GM21825 (cell line): Measurements from ENCODE around the gene TTYH3.
"Not testable (repeated sequence)": the region's sequence is repeated elsewhere in the genome, so short reads cannot be mapped to it uniquely, and the experiment has no call there.

Source experiments
- ATAC-seq: cut with Tn5 transposase; IDR thresholded peaks from one replicate; pipeline ENCODE4 v1.9.1; 2021; ENCODE audit warnings: mild to moderate bottlenecking, moderate library complexity; ENCODE audit not compliant: unreplicated experiment

The TTYH3 gene, protein sequence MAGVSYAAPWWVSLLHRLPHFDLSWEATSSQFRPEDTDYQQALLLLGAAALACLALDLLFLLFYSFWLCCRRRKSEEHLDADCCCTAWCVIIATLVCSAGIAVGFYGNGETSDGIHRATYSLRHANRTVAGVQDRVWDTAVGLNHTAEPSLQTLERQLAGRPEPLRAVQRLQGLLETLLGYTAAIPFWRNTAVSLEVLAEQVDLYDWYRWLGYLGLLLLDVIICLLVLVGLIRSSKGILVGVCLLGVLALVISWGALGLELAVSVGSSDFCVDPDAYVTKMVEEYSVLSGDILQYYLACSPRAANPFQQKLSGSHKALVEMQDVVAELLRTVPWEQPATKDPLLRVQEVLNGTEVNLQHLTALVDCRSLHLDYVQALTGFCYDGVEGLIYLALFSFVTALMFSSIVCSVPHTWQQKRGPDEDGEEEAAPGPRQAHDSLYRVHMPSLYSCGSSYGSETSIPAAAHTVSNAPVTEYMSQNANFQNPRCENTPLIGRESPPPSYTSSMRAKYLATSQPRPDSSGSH

DNA sequence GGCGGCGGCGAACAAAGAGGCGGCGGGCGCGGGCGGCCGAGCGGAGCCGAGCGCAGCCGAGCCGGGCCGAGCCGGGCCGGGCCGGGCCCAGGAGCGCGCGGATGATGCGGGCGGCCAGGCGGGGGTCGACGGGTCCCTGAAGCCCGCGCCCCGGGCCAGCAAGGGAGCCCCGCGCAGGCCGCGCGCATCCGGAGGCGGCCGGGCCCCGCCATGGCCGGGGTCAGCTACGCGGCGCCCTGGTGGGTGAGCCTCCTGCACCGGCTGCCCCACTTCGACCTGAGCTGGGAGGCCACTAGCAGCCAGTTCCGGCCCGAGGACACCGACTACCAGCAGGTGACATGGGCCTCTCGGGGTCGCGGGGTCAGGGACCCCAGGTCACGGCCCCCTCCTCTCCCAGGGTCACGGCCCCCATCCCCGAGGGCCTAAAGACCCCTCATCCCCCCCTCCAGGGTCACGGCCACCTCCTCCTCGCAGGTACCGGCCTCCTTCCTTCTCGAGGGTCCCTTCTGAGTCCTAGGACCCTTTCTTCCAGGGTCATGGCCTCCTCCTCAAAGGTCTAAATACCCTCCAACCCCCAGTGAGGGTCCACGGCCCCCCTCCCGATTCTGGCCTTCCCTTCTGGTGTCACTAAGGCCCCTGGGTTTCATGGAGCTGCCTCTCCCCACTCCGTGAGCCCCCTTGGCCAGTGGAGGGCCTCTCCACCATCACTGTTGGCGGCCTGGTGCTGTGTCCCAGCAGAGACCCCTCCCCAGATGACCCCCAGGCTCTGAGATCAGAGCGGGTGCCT lies at the start of gene TTYH3:
TTYH3 (plus strand) TSS at position 41 of the 787 bp plus-strand sequence; CDS start at position 211, 170 bp downstream.
- peak; percentile 31 for ATAC-seq

DNA sequence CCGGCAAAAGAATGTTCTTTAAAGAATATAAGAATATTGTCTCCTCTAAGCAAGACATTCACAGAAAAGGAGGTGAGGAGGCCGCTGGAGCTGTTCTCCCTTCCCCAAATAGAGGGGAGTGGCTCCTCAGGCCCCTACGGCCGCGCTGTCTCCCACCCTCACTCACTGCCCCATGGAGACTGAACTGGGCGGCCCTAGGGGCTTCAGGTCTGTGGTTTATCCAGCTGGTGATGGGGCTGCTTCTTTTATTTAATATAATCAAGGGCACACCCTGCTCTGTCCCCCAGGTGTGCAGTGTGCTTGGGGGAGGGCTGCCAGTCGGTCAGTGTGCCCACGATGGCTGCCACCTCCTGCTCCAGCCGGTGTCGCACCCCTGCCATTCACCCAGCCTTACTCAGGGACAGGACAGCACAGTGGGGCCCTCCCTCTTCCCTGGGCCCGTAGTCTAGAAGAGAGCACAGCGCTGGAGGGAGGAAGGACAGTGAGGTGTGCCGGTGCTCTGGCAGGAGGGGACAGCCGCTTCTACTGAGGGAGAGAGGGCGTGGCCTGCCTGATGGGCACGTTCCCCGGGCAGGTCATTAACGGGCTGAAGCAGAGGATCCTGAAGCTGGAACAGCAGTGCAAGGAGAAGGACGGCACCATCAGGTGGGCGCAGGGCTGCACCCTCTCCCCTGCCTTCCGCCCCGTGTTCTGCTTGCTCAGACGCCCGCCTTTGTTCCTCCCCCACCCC lies 49.6 kb upstream of the TTYH3 start:
- ATAC-seq = no peak

DNA sequence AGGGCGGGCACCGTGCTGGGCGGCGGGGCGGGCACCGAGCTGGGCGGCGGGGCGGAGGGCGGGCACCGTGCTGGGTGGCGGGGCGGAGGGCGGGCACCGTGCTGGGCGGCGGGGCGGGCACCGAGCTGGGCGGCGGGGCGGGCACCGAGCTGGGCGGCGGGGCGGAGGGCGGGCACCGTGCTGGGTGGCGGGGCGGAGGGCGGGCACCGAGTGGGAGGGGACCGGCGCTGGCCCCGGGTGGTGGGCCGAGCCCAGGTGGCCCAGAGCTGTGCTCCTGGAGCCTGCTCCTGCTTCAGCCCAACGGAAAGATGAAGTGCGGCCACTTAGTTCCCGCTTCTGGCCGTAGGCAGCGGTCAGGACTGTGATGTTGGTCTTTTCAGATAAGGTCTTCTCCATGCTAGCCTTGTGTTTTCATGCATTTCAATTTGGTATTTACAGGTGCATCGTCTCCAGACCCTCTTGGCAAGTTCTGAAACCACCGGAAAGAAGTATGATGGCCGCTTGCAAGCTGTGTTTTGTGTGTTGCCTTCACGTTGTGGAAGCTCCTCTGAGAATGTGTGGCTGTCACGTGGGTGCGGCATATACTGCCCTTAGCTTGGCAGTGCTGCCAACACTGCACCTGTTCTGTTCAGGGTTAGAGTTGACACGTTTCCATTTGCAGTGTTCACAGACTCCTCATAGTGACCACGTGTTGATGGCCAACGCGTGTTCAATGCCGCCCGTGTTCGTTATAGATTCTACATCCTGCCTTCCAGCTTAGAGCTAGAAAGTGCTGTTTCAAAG lies 47.8 kb upstream of the TTYH3 start:
- no peak for ATAC-seq

DNA sequence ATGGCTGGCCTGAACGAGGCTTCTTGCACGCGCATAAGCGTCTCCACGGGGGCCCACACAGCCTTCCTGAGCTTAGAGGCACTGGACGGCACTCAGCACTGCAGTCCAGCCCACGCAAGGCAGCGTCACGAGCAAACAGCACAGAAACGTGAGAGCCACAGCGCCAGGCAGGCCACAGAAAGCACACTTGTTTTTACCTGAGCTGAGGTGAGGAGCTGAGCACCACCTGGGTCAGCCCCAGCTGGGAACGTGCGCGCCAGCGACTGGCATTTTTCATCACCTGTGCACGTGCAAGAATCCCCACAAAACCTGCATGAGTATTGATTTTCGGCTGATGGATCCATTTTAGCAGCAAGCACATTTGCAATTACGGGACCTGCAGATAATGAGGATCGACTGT lies 46.3 kb upstream of the TTYH3 start:
- ATAC-seq = no peak

DNA sequence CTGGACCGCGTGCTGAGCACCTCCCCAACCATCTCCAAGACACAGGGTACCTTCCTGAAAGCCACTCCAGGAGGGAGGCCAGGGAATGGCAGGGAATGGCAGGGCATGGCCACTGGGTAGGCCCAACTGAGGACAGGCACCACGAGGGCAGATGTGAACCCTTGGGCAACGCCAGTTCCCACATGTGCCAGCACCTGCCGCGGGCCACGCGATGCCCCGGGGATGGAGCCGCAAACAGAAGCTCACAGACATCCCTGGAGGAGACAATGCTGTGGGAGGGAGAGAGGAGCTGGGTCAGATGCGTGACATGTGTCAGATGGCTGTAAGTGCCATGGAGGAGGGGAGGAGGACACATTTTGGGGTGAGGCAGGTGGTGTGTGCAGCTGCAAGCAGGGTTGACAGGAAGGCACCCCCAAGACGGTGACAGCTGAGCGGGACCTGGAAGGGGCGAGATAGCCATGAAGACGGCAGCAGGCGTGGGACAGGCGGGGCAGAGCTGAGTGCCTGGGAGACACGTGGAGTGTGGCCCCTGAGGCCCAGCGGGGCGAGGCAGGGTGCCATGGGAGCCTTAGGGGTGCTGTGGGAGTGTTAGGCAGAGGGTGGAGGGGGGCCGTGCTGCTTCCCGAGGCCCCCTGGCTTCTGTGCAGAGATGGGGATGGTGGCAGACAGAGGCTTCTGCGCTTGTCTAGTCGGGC lies 45.3 kb upstream of the TTYH3 start:
- ATAC-seq = no peak

DNA sequence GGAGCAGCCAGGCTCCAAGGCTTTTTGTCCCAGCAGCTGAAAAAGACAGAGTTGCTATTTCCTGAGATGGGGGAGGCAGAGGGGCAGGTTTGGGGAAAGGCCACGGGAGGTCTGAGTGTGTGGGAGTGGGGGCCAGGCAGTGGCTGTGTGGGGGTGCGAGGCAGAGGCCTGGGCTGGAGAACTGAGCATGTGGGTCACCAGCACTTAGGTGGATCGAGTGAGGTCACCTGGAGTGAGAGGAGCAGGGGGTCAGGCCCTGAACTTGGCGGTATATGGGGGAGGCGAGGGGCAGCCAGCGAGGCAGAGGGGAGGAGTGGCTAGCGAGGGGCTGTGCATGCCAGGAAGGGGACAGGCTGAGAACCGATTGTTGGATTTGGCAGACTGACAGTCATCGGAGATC lies 44.7 kb upstream of the TTYH3 start:
- no peak for ATAC-seq

DNA sequence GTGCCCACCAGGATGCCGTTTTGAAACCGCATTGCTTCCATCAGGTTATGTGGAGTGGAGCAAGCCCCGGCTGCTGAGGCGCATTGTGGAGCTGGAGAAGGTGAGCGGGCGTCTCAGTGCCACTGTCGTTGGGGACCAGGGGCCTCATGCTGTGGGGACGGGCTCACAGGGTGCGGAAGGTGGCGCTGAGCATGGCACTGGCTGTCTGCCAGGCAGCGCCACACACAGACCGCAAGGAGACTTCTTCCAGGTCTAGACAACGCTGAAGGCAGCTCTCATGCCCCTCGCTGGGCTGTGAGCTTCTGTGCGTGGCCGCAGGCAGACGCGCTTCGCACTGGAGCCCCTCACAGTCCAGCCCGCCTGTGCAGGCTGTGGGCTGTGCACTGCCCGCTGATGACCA lies 44.0 kb upstream of the TTYH3 start:
- ATAC-seq = no peak

DNA sequence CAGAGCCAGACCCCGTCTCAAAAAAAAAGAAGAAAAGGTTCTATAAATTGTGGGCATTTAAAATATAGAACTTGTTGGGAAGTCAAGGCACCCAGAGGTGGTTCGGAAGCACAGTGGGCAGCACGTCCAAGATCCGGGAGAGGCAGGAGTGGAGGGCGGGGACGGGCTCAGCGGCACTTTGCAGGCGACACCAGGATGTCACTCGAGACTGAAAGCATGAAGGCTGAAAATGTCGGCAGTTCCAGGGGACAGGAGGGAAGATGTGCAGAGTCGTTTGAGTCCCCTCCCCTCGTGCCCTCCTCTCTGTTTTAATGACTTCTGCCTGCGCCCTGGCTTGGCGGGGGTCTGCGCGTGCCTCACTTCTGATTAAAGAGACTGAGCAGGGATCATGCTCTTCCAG lies 42.4 kb upstream of the TTYH3 start:
- no peak for ATAC-seq

DNA sequence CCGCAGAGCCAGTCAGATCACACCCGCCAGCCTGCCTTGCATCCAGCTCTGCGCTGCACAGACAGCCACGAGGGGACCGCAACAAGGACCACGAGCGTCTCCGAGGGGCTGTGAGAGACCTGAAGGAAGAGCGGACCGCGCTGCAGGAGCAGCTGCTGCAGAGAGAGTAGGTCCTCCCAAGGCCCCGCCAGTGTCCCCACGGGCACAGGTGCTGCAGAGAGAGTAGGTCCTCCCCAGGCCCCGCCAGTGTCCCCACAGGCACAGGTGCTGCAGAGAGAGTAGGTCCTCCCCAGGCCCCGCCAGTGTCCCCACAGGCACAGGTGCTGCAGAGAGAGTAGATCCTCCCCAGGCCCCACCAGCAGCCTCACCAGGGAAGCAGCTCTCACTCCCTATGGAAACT lies 41.8 kb upstream of the TTYH3 start:
- not testable (repeated sequence) for ATAC-seq

DNA sequence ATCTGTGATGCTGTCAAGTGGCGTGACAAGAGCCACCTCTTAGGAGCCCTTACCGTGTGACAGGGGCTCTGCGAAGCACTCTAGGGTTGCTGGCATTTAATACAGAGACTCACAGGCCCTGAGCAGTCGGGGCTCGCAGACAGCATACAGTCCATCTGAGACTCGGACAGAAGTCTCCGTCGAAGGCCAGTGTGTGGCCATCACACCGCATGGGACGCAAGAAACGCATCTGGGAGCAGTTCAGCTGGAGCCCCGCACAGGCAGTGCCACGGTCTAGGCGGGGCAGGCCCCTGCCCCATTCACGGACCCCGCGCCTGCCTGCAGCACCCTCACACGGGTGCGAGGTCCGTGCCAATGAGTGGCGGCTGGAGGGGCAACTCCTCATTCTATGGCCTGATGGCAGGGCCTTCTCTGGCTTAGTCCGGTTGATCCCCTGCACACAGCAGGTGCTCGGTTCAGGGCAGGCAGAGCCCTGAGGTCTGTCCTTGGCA lies 39.4 kb upstream of the TTYH3 start:
- no peak for ATAC-seq

DNA sequence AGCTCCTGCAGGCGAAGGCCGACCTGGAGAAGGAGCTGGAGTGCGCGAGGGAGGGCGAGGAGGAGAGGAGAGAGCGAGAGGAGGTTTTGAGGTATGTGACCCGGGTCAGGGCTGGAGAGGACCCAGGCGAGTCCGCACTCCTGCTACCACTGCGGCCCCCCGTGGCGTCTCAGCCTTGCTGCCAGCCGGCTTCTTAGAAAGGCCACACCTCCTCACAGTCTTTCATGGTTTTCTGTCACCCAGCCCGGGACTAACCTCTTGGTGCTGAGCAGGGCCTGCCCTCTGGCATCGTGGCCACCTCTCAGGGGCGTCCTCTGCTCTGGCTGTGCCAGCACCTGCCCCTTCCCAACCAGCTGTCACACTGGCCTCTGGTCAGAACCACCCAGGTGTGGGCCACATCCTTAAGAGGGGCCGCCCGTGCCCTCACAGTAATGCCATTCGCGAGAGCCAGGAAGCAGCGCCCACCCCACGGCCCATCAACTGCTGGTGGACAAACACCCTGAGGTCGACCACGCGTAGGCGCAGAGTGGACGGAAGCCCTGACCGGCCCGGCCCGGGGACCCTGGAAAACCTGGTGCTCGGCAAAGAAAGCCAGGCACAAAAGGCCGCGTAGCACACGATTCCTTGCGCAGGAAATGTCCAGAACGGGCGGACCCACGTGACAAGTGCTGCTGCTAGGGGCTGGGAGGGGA lies 38.6 kb upstream of the TTYH3 start:
- no peak for ATAC-seq

DNA sequence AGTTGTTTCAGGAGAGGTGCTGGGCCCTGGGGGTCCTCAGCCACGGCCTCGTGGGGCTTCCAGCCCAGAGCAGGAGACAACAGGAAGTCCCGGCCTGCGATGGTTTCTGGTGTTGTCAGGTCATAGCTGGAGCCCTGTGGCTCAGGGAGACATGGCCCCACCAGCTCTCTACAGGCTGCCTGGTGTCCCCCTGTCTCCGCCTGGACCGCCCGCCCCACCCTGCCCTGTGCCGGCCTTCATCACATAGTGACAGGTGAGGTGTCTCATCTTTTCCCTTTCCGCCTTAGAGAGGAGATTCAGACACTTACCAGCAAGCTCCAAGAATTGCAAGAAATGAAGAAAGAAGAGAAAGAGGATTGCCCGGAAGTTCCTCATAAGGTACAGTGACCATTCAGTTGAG lies 37.2 kb upstream of the TTYH3 start:
- ATAC-seq = no peak

DNA sequence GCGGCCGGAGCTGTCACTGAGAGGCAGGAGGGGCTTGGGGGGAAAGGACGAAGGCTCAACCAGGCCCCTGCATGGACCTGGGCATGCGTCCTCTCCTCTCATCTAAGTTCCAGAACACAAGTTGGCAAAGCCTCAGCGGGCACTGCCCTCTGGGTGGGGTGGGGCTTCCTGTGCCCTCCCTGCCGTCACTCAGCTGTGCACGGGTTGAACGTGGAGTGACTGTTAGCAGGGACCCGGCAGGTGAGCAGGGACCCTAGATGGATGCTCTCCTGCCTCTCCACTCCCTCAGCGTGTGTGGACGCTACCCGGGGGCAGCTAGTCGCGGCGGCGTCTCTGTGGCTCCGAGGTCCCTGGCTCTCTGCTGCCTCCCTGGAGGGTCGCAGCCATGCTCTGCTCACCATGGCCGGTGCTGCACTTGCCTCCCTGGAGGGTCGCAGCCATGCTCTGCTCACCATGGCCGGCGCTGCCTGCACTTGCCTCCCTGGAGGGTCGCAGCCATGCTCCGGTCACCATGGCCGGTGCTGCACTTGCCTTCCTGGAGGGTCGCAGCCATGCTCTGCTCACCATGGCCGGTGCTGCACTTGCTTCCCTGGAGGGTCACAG lies 36.4 kb upstream of the TTYH3 start:
- no peak for ATAC-seq

DNA sequence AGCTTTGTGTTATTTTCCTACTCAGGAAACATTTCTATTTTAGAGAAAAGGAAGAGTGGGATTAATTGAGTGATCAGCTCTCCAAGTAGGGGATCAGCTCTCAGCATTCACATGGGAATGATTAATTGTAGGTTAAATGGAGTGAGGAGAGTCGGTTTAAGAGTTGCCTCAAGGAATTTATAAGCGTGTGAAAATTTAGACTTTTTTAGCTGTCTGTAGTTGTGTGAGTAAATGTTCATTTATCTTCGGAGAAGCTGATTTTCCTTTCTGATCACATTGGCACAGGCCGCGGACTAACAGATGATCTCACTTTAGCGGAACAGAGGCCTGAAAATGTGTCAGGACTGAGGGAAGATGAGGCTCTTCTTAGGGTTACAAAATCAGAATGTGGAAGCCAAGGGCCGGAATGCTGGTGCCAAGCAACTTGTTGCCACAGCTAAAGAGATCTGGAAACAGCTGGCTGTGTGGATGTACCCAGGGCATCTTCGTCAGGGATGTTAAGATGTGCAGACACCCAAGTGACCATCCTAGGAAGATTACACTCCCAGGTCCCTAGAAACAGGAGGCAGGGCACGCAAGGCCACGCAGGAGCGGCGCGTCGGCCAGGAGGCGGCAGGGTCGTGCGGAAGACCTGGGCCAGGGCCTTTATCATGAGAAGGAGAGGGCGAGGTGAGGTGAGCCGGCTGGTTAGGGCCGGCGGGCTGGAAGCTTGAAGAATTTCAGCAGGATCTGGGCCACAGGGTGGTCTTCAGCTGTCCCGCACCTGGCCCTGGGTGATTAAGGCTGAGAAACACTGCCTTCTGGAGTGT lies 35.1 kb upstream of the TTYH3 start:
- ATAC-seq = no peak

DNA sequence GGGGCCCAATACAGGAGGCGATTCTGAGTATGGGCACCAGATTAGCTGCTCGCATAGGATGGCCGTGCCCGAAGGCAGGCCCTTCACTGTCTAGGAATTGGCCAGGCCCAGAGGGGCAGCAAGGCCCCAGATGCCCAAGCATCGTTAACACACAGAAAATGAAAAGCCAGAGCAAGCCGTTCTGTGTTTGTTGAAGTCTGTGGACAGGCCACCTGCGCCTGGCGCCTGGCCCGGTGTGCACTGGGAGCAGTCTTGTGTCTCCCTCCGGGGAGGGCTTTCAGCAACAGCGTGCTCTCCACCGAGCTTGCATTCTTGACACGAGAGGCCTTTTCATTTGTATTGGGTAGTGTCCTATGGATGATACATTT lies 34.5 kb upstream of the TTYH3 start:
- ATAC-seq = no peak

DNA sequence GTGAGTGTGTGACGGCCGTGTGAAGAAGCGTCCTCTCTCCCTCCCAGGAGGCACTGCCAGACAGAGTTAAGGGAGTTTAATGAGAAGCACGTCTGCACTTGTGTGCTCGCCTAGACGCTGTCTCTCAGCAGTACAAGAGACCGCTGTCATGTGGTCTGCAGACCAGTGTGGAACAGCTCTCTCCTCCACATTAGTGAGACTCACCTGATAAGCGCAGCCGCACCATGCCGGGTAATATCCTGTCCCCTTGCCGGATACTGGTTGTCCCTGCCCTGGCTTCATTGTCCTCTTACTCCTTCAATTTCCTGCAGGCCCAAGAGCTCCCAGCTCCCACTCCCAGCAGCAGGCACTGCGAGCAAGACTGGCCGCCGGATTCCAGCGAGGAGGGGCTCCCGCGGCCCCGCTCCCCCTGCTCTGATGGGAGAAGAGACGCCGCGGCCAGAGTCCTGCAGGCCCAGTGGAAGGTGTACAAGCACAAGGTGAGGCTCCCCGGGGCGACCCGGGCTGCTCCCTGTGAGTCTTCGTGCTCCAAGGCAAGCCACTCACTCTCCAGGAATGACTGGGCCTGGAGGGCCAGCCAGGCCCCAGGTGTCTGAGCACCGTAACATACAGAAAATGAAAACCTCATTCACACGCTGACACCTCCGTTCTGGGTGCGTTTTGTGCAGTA lies 33.5 kb upstream of the TTYH3 start:
- ATAC-seq = no peak

DNA sequence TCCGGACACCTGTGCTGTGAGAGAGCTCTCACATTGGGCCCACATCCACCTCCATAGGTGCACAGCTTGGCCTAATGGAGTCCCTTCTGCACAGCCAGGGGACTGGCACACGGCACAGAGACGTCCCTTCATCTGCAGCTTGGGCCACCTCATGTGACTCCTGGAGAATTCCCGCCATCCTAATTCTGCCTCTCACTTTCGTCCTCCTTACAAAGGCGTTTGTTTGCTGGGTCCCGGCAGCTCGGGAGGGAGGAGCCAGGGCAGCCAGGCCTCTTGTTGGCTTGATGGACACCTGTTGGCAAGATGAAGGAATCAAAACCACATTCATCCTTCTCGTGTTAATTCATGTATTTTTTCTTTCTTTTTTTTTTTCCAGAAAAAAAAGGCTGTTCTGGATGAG lies 30.7 kb upstream of the TTYH3 start:
- ATAC-seq = no peak

DNA sequence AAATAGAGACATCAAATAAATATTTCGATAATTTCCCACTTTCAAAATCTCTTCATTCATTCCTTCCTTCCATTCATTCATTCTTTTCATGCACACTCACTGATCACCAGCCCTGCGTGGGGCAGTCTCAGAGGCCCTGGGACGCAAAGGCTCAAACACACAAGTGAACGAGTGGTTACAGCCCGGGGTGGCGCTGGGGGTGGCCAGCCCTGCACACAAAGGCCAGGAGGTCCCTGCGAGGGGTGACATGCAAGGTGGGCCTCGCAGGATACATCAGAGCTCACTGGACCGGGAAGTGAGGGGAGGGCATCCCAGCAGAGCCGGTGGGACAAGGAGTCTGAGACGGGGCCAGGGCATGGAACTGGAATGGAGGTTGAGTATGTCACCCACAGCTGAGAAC lies 29.9 kb upstream of the TTYH3 start:
- ATAC-seq = no peak
